Parathyroid adenoma (tissue), 2 donors: ENCODE data around the gene TRPC5OS.

Experiments
- H2AFZ ChIP-seq: fragments of 300-600 bp; sonication (generic); one replicate; pipeline ENCODE4 v1.7.0; 2017; ENCODE audit warnings: antibody characterized with exemption, mild to moderate bottlenecking
- H3K27ac ChIP-seq: fragments of 300-600 bp; sonication (generic); one replicate; pipeline ENCODE4 v1.7.0; 2017
- H3K27me3 ChIP-seq: fragments of 300-600 bp; sonication (generic); one replicate; pipeline ENCODE4 v1.7.0; 2017; ENCODE audit warnings: low read length; ENCODE audit not compliant: control insufficient read depth, insufficient read depth
- H3K36me3 ChIP-seq: fragments of 300-600 bp; sonication (generic); one replicate; pipeline ENCODE4 v1.7.0; 2017; ENCODE audit warnings: low read length; ENCODE audit not compliant: control insufficient read depth, insufficient read depth
- H3K4me1 ChIP-seq: fragments of 300-600 bp; sonication (generic); one replicate; pipeline ENCODE4 v1.7.0; 2017; ENCODE audit warnings: control low read depth
- H3K4me2 ChIP-seq: fragments of 300-600 bp; sonication (generic); one replicate; pipeline ENCODE4 v1.7.0; 2017; ENCODE audit warnings: low read length
- H3K4me3 ChIP-seq: fragments of 300-600 bp; sonication (generic); one replicate; pipeline ENCODE4 v1.7.0; 2017; ENCODE audit warnings: low read depth, low read length
- H3K79me2 ChIP-seq: fragments of 300-600 bp; sonication (generic); one replicate; pipeline ENCODE4 v1.7.0; 2017; ENCODE audit warnings: control low read depth
- H3K9ac ChIP-seq: fragments of 300-600 bp; sonication (generic); one replicate; pipeline ENCODE4 v1.7.0; 2017; ENCODE audit warnings: mild to moderate bottlenecking
- H3K9me3 ChIP-seq: fragments of 300-600 bp; sonication (generic); one replicate; pipeline ENCODE4 v1.7.0; 2017; ENCODE audit warnings: low read length; ENCODE audit not compliant: control insufficient read depth
- TF ChIP-seq, protein P1 (sequence below): fragments of 300-600 bp; sonication (generic); IDR thresholded peaks from one replicate; pipeline ENCODE4 v1.7.0; 2017; ENCODE audit warnings: antibody characterized with exemption, mild to moderate bottlenecking
- donor health status: primary hyperparathyroidism.

The TRPC5OS gene

DNA sequence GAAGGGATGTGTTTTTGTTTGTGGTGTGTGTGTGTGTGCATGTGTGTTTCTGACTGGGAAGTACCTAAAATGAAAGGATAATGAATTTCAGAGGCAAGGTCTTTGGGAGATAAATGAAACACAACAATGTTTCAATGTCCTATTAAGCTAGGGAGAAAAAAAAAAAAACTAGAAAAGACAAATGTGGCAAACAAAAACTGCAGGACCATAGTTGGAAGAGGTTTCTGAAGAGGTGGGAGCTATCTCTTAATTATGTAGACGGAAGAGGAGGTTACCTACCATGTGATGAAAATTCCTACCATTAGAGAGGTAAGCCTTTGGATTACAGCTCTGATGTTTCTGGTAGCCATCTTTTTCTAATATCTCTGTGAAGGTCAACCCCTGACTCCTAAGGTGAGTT, at the start of gene TRPC5OS:
TSS of gene TRPC5OS (plus strand) at position 301 of the 400 bp plus-strand sequence. CDS start 25,669 bp downstream, outside the sequence.
- H3K9ac ChIP-seq: no peak within 1 kb of the TSS
- no peak within 1 kb of the TSS for H3K4me2 ChIP-seq
- H3K36me3 ChIP-seq: no peaks in the 10 kb centered on the region
- H3K4me1 ChIP-seq: no peaks in the 10 kb centered on the region
- TF ChIP-seq, protein P1, sequence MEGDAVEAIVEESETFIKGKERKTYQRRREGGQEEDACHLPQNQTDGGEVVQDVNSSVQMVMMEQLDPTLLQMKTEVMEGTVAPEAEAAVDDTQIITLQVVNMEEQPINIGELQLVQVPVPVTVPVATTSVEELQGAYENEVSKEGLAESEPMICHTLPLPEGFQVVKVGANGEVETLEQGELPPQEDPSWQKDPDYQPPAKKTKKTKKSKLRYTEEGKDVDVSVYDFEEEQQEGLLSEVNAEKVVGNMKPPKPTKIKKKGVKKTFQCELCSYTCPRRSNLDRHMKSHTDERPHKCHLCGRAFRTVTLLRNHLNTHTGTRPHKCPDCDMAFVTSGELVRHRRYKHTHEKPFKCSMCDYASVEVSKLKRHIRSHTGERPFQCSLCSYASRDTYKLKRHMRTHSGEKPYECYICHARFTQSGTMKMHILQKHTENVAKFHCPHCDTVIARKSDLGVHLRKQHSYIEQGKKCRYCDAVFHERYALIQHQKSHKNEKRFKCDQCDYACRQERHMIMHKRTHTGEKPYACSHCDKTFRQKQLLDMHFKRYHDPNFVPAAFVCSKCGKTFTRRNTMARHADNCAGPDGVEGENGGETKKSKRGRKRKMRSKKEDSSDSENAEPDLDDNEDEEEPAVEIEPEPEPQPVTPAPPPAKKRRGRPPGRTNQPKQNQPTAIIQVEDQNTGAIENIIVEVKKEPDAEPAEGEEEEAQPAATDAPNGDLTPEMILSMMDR: no peak
- no peak within 1 kb of the TSS for H2AFZ ChIP-seq
- no peak within 1 kb of the TSS for H3K27ac ChIP-seq
- no peak within 1 kb of the TSS for H3K4me3 ChIP-seq
- no peaks in the 10 kb centered on the region for H3K79me2 ChIP-seq
- H3K27me3 ChIP-seq: no peaks in the 10 kb centered on the region
- no peaks in the 10 kb centered on the region for H3K9me3 ChIP-seq

DNA sequence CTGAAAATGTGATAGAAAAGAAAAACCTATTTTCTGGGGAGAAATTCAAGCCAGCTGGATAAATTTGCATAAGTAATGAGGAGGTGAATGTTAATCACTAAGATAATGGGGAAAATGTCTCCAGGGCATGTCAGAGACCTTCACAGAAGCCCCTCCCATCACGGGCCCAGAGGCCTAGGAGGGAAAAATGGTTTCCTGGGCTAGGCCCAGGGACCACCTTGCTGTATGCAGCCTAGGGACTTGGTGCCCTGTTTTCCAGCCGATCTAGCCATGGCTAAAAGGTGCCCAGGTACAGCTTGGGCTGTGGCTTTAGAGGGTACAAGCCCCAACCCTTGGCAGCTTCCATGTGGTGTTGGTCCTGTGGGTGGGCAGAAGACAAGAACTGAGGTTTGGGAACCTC, 46.6 kb upstream of the TRPC5OS start:
- TF ChIP-seq, protein P1: no peak
- no peak overlapping the region for H3K27ac ChIP-seq

DNA sequence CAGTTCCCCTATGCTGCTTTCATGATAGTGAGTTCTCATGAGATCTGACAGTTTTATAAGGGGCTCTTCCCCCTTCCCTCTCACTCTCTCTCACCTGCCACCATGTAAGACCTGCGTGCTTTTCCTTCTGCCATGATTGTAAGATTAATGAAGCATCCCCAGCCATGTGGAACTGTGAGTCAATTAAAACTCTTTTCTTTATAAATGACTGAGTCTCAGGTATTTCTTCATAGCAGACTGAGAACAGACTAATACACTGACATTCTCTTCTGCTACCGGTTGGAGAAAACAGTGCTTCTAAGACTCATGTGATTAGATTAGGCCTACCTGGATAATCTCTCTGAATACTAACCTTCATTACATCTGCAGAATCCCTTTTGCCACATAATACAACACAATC, 45.4 kb upstream of the TRPC5OS start:
- H3K4me1 ChIP-seq: no peaks in the 10 kb centered on the region
- H3K4me2 ChIP-seq: no peak overlapping the region
- H3K27ac ChIP-seq: no peak overlapping the region
- TF ChIP-seq, protein P1: no peak
- no peaks in the 10 kb centered on the region for H3K9me3 ChIP-seq
- no peak overlapping the region for H3K9ac ChIP-seq
- H3K36me3 ChIP-seq: no peaks in the 10 kb centered on the region
- H3K27me3 ChIP-seq: no peaks in the 10 kb centered on the region
- H2AFZ ChIP-seq: no peak overlapping the region
- H3K79me2 ChIP-seq: no peaks in the 10 kb centered on the region
- H3K4me3 ChIP-seq: no peak overlapping the region

More for the DNA sequence above, 46.6 kb upstream of the TRPC5OS start:
- H3K79me2 ChIP-seq: no peaks in the 10 kb centered on the region
- H3K4me2 ChIP-seq: no peak overlapping the region
- no peaks in the 10 kb centered on the region for H3K27me3 ChIP-seq
- no peaks in the 10 kb centered on the region for H3K9me3 ChIP-seq
- H2AFZ ChIP-seq: no peak overlapping the region
- no peak overlapping the region for H3K4me3 ChIP-seq
- H3K36me3 ChIP-seq: no peaks in the 10 kb centered on the region
- H3K4me1 ChIP-seq: no peaks in the 10 kb centered on the region
- H3K9ac ChIP-seq: no peak overlapping the region

DNA sequence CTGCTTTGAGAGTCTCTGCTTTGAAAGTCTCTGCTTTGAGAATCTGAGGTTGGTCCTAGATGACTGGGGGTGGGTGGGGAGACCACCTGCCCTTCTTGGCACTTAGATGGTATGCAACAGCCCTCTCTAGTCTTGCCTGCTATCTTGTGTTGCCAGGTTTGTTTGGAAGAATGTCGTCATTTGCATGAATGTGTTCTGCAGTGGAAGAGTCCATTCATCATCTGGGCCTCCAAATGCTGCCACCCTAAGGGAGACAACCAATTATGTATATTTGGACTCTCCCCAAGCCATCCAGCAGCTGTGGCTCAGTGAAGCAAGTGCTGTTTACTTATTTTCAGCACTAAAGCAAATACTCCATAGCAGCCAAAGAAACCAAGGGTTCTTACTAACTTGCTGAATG, 44.6 kb upstream of the TRPC5OS start:
- Histone ChIP-seq H3K27ac (no peak overlapping the region), H3K9me3 (no peaks in the 10 kb centered on the region), H3K4me1 (no peaks in the 10 kb centered on the region), H3K27me3 (no peaks in the 10 kb centered on the region), H3K4me3 (no peak overlapping the region), H3K79me2 (no peaks in the 10 kb centered on the region), H3K9ac (no peak overlapping the region), H3K36me3 (no peaks in the 10 kb centered on the region), H2AFZ (no peak overlapping the region), H3K4me2 (no peak overlapping the region)
- TF ChIP-seq, protein P1: no peak

DNA sequence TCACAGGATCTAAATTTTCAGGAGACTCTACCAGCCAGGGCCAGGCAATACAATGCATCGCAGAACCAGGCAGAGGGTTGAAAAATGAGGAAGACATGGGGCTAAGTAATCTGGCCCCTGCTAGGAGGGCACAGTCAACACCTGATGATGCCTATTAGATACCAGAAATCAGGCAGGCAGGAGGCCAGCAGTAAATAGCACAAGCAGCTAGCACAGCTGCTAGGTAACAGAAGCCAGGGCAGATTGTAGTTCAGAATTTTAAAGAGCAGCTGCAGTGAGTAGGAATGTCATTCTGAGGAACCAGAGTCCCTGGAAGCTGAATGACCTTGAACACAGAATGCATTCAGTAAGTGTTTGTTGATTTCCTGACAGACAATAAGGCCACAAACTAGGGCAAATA, 38.8 kb upstream of the TRPC5OS start:
- no peaks in the 10 kb centered on the region for H3K36me3 ChIP-seq
- H3K79me2 ChIP-seq: no peaks in the 10 kb centered on the region
- no peaks in the 10 kb centered on the region for H3K27me3 ChIP-seq
- no peaks in the 10 kb centered on the region for H3K9me3 ChIP-seq
- H3K4me2 ChIP-seq: no peak overlapping the region
- H3K4me1 ChIP-seq: no peaks in the 10 kb centered on the region
- H3K9ac ChIP-seq: no peak overlapping the region
- H3K4me3 ChIP-seq: no peak overlapping the region
- H2AFZ ChIP-seq: no peak overlapping the region
- TF ChIP-seq, protein P1: no peak
- H3K27ac ChIP-seq: no peak overlapping the region
